Neural cell (in vitro differentiated cells): ENCODE data around the gene PARD3B. TPM values are rescaled to one million over a fixed set of nuclear protein-coding genes. Genes with fewer than 3 reads are reported as not detected.

Experiments
- H2AFZ ChIP-seq: fragments of 200-600, 300-800 bp; sonication (generic), shearing (Covaris generic); 2 replicates; pipeline ENCODE4 v1.6.0; 2014; ENCODE audit warnings: low read depth, mild to moderate bottlenecking, antibody characterized with exemption, low read length, moderate library complexity
- H3F3A ChIP-seq: fragments of 200-600 bp; shearing (Covaris generic); 2 replicates; pipeline ENCODE4 v1.6.1; 2016; ENCODE audit warnings: mild to moderate bottlenecking, moderate library complexity, mixed read lengths, antibody characterized with exemption, low read length; ENCODE audit not compliant: insufficient read depth, poor library complexity, severe bottlenecking
- H3K27ac ChIP-seq: fragments of 200-600, 300-800 bp; sonication (generic), shearing (Covaris generic); 2 replicates; pipeline ENCODE4 v1.5.1; 2014; ENCODE audit warnings: mild to moderate bottlenecking, low read length, moderate library complexity
- H3K27me3 ChIP-seq: fragments of 300-800, 200-600 bp; sonication (generic), shearing (Covaris generic); 2 replicates; pipeline ENCODE4 v1.6.0; 2014; ENCODE audit warnings: mild to moderate bottlenecking, low read depth, low read length, moderate library complexity; ENCODE audit not compliant: insufficient read depth
- H3K36me3 ChIP-seq: fragments of 300-800, 200-600 bp; sonication (generic), shearing (Covaris generic); 2 replicates; pipeline ENCODE4 v1.5.1; 2014; ENCODE audit warnings: mild to moderate bottlenecking, antibody characterized with exemption, low read length, moderate library complexity; ENCODE audit not compliant: insufficient read depth
- H3K4me2 ChIP-seq: fragments of 300-800, 200-600 bp; sonication (generic), shearing (Covaris generic); 2 replicates; pipeline ENCODE4 v1.6.0; 2014; ENCODE audit warnings: mild to moderate bottlenecking, low read length
- H3K4me3 ChIP-seq: fragments of 300-800, 200-600 bp; sonication (generic), shearing (Covaris generic); 2 replicates; pipeline ENCODE4 v1.5.1; 2014; ENCODE audit warnings: mild to moderate bottlenecking, low read length, moderate library complexity
- H3K79me2 ChIP-seq: fragments of 200-600 bp; shearing (Covaris generic); replicated peaks from 2 replicates; pipeline ENCODE4 v1.6.0; 2014; ENCODE audit warnings: mild to moderate bottlenecking, low read length, moderate library complexity; ENCODE audit not compliant: insufficient read depth
- H3K9ac ChIP-seq: fragments of 300-800, 200-600 bp; sonication (generic), shearing (Covaris generic); 2 replicates; pipeline ENCODE4 v1.6.1; 2016; ENCODE audit warnings: mild to moderate bottlenecking, low read length, mixed read lengths
- H3K9me2 ChIP-seq: fragments of 200-600 bp; shearing (Covaris generic); 2 replicates; pipeline ENCODE4 v1.6.1; 2016; ENCODE audit warnings: mild to moderate bottlenecking, low read length, mixed read lengths; ENCODE audit not compliant: insufficient read depth
- H3K9me3 ChIP-seq: fragments of 200-600, 300-800 bp; sonication (generic), shearing (Covaris generic); 2 replicates; pipeline ENCODE4 v1.6.1; 2016; ENCODE audit warnings: mild to moderate bottlenecking, mixed run types, low read length, moderate library complexity, mixed read lengths
- H4K20me1 ChIP-seq: fragments of 200-600 bp; shearing (Covaris generic); 2 replicates; pipeline ENCODE4 v1.6.1; 2016; ENCODE audit warnings: mild to moderate bottlenecking, mixed run types; ENCODE audit not compliant: insufficient read depth
- EP300 ChIP-seq: fragments of 450-650 bp; conservative IDR thresholded peaks from 2 replicates; pipeline ENCODE4 v1.6.1; 2014; ENCODE audit warnings: antibody characterized with exemption, mild to moderate bottlenecking, moderate library complexity; ENCODE audit not compliant: poor library complexity, severe bottlenecking
- EZH2 ChIP-seq: fragments of 200-600, 300-800 bp; shearing (Covaris generic), sonication (generic); IDR thresholded peaks from 2 replicates; pipeline ENCODE4 v1.6.1; 2014; ENCODE audit warnings: antibody characterized with exemption, low read length, borderline replicate concordance, mild to moderate bottlenecking; ENCODE audit not compliant: insufficient read depth, poor library complexity, severe bottlenecking
- MXI1 ChIP-seq: fragments of 450-650 bp; conservative IDR thresholded peaks from 2 replicates; pipeline ENCODE4 v1.6.1; 2014; ENCODE audit warnings: antibody characterized with exemption, mild to moderate bottlenecking; ENCODE audit not compliant: poor library complexity, severe bottlenecking
- POLR2AphosphoS5 ChIP-seq: IDR thresholded peaks from 2 replicates; pipeline ENCODE4 v1.6.1; 2012
- RAD21 ChIP-seq: fragments of 450-650 bp; conservative IDR thresholded peaks from 2 replicates; pipeline ENCODE4 v1.6.1; 2014; ENCODE audit warnings: antibody characterized with exemption, mild to moderate bottlenecking, moderate library complexity
- SMC3 ChIP-seq: fragments of 450-650 bp; conservative IDR thresholded peaks from 2 replicates; pipeline ENCODE4 v1.6.1; 2014; ENCODE audit warnings: antibody characterized with exemption, mild to moderate bottlenecking, moderate library complexity; ENCODE audit not compliant: poor library complexity
- TAF1 ChIP-seq: IDR thresholded peaks from 2 replicates; pipeline ENCODE4 v1.6.1; 2012; ENCODE audit warnings: low read depth
- polyA plus RNA-seq: library from polyadenylated mRNA; depleted of rRNA; stranded (reverse); fragments of >200 nt; gene quantifications from 2 replicates; pipeline ENCODE4 v1.2.3, GENCODE V29; 2014
- TF ChIP-seq, protein P1 (sequence below): fragments of 450-650 bp; IDR thresholded peaks from 2 replicates; pipeline ENCODE4 v1.5.1; 2014; ENCODE audit warnings: antibody characterized with exemption, mild to moderate bottlenecking, moderate library complexity; ENCODE audit not compliant: poor library complexity, severe bottlenecking
- TF ChIP-seq, protein P2 (sequence below): IDR thresholded peaks from 2 replicates; pipeline ENCODE4 v1.6.1; 2012; ENCODE audit warnings: borderline replicate concordance

The PARD3B gene
- polyA plus RNA-seq, 1 donor from 2014 or later, result 0.54 TPM

DNA sequence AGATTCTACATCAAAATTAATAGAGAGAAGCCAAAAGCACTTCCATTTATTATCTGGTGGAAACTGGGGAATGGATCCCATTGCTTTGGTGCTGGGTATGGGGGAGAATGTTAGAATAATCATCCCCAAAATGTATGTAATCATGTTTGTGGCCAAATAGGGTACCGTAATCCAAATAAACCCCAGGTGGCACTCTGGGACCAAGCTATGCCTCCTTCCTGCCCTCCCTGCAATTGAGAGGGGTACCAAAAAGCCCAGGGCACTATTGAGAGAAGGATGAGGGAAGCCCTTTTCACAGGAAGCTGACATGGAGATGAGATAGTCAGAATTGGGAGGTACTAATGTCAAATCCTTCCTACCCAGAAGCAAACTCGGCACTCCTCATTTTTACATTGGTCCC is 1051.3 kb downstream of the PARD3B start:
- H3K27ac ChIP-seq, result no peak overlapping the region

DNA sequence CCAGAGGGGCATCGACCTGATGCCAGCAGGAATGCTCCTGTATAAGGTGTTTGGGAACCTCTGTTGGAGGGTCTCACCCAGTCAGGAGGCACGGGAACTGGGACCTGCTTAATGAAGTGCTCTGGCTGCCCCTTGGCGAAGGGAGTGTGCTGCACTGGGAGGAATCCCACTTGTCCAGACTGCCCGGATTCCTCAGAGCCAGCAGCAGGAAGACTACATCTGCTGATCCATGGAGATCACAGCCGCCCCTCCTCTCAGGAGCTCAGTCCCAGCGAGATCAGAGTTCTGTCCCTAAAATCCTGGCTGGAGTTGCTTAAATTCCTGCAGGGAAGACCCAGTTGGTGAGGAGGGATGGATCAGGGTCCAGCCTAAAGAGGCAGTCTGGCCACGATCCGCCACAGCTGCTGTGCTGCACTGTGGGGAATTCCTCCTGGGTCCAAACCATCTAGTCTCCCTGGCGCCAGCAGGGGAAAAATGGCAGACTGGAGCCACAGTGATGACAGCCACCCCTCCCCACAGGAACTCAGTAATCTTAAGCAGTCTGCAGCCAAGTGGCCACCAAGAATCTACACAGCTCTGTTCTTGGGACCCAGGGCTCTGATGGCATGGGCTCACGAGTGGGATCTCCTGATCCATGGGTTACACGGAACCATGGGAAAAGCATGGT is 1060.5 kb downstream of the PARD3B start:
- Histone ChIP-seq H3K4me3 (no peak overlapping the region), H3F3A (no peaks in the 10 kb centered on the region), H3K27ac (no peak overlapping the region), H3K9me2 (no peaks in the 10 kb centered on the region), H3K79me2 (no peaks in the 10 kb centered on the region), H3K9me3 (no peaks in the 10 kb centered on the region), H3K27me3 (no peaks in the 10 kb centered on the region), H4K20me1 (no peaks in the 10 kb centered on the region), H3K4me2 (no peak overlapping the region), H3K36me3 (no peaks in the 10 kb centered on the region), H3K9ac (no peak overlapping the region), H2AFZ (no peak overlapping the region)
- TF ChIP-seq TAF1 (no peak), EZH2 (no peak), POLR2AphosphoS5 (no peak), SMC3 (no peak), EP300 (no peak), MXI1 (no peak), RAD21 (no peak)
- TF ChIP-seq, protein P1, sequence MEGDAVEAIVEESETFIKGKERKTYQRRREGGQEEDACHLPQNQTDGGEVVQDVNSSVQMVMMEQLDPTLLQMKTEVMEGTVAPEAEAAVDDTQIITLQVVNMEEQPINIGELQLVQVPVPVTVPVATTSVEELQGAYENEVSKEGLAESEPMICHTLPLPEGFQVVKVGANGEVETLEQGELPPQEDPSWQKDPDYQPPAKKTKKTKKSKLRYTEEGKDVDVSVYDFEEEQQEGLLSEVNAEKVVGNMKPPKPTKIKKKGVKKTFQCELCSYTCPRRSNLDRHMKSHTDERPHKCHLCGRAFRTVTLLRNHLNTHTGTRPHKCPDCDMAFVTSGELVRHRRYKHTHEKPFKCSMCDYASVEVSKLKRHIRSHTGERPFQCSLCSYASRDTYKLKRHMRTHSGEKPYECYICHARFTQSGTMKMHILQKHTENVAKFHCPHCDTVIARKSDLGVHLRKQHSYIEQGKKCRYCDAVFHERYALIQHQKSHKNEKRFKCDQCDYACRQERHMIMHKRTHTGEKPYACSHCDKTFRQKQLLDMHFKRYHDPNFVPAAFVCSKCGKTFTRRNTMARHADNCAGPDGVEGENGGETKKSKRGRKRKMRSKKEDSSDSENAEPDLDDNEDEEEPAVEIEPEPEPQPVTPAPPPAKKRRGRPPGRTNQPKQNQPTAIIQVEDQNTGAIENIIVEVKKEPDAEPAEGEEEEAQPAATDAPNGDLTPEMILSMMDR, result no peak
- TF ChIP-seq, protein P2, sequence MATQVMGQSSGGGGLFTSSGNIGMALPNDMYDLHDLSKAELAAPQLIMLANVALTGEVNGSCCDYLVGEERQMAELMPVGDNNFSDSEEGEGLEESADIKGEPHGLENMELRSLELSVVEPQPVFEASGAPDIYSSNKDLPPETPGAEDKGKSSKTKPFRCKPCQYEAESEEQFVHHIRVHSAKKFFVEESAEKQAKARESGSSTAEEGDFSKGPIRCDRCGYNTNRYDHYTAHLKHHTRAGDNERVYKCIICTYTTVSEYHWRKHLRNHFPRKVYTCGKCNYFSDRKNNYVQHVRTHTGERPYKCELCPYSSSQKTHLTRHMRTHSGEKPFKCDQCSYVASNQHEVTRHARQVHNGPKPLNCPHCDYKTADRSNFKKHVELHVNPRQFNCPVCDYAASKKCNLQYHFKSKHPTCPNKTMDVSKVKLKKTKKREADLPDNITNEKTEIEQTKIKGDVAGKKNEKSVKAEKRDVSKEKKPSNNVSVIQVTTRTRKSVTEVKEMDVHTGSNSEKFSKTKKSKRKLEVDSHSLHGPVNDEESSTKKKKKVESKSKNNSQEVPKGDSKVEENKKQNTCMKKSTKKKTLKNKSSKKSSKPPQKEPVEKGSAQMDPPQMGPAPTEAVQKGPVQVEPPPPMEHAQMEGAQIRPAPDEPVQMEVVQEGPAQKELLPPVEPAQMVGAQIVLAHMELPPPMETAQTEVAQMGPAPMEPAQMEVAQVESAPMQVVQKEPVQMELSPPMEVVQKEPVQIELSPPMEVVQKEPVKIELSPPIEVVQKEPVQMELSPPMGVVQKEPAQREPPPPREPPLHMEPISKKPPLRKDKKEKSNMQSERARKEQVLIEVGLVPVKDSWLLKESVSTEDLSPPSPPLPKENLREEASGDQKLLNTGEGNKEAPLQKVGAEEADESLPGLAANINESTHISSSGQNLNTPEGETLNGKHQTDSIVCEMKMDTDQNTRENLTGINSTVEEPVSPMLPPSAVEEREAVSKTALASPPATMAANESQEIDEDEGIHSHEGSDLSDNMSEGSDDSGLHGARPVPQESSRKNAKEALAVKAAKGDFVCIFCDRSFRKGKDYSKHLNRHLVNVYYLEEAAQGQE, result no peak

More for the DNA sequence above, 1051.3 kb downstream of the PARD3B start:
- Histone ChIP-seq H3K9me2 (no peaks in the 10 kb centered on the region), H3K4me3 (no peak overlapping the region), H2AFZ (no peak overlapping the region), H3F3A (no peaks in the 10 kb centered on the region), H3K79me2 (no peaks in the 10 kb centered on the region), H3K27me3 (no peaks in the 10 kb centered on the region), H3K36me3 (no peaks in the 10 kb centered on the region), H3K9me3 (no peaks in the 10 kb centered on the region), H3K4me2 (no peak overlapping the region), H3K9ac (no peak overlapping the region), H4K20me1 (no peaks in the 10 kb centered on the region)
- no peak for TF ChIP-seq SMC3
- TF ChIP-seq TAF1, result no peak
- TF ChIP-seq EP300, result no peak
- no peak for TF ChIP-seq MXI1
- TF ChIP-seq EZH2, result no peak
- TF ChIP-seq RAD21, result no peak
- no peak for TF ChIP-seq POLR2AphosphoS5
- TF ChIP-seq, protein P1, result no peak
- TF ChIP-seq, protein P2, result no peak
